A673 (cell line): ENCODE data around the gene PIP4K2A.

Experiments used
- EZH2 ChIP-seq: fragments of 200-600 bp; sonication (generic); IDR thresholded peaks from 2 replicates; pipeline ENCODE4 v1.6.1; 2017; ENCODE audit warnings: borderline replicate concordance, low read depth, mild to moderate bottlenecking, mixed read lengths, antibody characterized with exemption, low read length; ENCODE audit not compliant: poor library complexity, severe bottlenecking
- TF ChIP-seq, protein P1 (sequence below): fragments of 300-800, 200-600 bp; sonication (generic); conservative IDR thresholded peaks from 2 replicates; pipeline ENCODE4 v1.5.1; 2017; ENCODE audit warnings: low read depth, mild to moderate bottlenecking, antibody characterized with exemption, low read length, moderate library complexity, mixed read lengths

DNA sequence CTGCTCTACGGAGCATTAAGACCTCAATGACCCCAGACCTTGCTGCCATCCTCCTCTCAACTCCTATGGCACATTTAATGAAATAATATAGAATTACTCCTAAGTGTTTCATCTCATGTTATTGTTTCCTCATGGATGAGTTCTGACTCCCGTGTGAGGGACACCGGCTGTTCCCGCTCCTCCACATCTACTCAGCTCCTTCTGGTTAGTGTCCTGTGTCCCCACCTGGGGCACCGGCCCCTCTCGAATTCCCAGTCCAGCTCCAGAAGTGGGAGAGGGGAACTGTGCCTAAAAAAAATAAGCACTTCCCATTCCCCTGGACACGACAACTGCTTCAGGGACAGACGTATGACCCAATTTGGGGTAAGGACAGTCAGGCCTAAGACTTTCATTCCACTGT is 58.3 kb downstream of the PIP4K2A start:
- TF ChIP-seq, protein P1, sequence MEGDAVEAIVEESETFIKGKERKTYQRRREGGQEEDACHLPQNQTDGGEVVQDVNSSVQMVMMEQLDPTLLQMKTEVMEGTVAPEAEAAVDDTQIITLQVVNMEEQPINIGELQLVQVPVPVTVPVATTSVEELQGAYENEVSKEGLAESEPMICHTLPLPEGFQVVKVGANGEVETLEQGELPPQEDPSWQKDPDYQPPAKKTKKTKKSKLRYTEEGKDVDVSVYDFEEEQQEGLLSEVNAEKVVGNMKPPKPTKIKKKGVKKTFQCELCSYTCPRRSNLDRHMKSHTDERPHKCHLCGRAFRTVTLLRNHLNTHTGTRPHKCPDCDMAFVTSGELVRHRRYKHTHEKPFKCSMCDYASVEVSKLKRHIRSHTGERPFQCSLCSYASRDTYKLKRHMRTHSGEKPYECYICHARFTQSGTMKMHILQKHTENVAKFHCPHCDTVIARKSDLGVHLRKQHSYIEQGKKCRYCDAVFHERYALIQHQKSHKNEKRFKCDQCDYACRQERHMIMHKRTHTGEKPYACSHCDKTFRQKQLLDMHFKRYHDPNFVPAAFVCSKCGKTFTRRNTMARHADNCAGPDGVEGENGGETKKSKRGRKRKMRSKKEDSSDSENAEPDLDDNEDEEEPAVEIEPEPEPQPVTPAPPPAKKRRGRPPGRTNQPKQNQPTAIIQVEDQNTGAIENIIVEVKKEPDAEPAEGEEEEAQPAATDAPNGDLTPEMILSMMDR, result no peak
- no peak for TF ChIP-seq EZH2
